Neural progenitor cell (in vitro differentiated cells): ENCODE results near the gene OSTC.
"Not testable (repeated sequence)": the region's sequence is repeated elsewhere in the genome, so short reads cannot be mapped to it uniquely, and the experiment has no call there.

Source experiments
- CTCF ChIP-seq: fragments of 200-600 bp; sonication (generic); IDR thresholded peaks from 2 replicates; pipeline ENCODE4 v1.5.1; 2017; ENCODE audit warnings: antibody characterized with exemption, mild to moderate bottlenecking
- EZH2 ChIP-seq: fragments of 200-600 bp; sonication (generic); IDR thresholded peaks from 2 replicates; pipeline ENCODE4 v1.6.1; 2017; ENCODE audit warnings: antibody characterized with exemption, mild to moderate bottlenecking, moderate library complexity
- EZH2phosphoT487 ChIP-seq: fragments of 200-600 bp; sonication (generic); IDR thresholded peaks from 2 replicates; pipeline ENCODE4 v1.6.1; 2017; ENCODE audit warnings: antibody characterized with exemption

GRCh38 chr4:108710578-108710977 lies 60.2 kb downstream of the OSTC start:
- TF ChIP-seq CTCF, EZH2, EZH2phosphoT487: not testable (repeated sequence)
